HG03108 (cell line): ENCODE data around the gene ACOT12.
"Not testable (repeated sequence)": the region's sequence is repeated elsewhere in the genome, so short reads cannot be mapped to it uniquely, and the experiment has no call there.

Experiments used
- ATAC-seq: cut with Tn5 transposase; IDR thresholded peaks from one replicate; pipeline ENCODE4 v1.9.1; 2021; ENCODE audit warnings: moderate library complexity; ENCODE audit not compliant: unreplicated experiment

ACOT12 gene

GRCh38 chr5:81300921-81301270 lies 93.0 kb downstream of the ACOT12 start:
- ATAC-seq: no peak

- no peak for ATAC-seq
Observed at GRCh38 chr5:81297531-81297930, 96.4 kb downstream of the ACOT12 start.

GRCh38 chr5:81294021-81294420 lies 99.9 kb downstream of the ACOT12 start:
- not testable (repeated sequence) for ATAC-seq

GRCh38 chr5:81292130-81292529 lies 101.8 kb downstream of the ACOT12 start:
- ATAC-seq: no peak

- ATAC-seq: no peak
Observed at GRCh38 chr5:81290146-81290545, 103.8 kb downstream of the ACOT12 start.

GRCh38 chr5:81288021-81288433 lies 105.9 kb downstream of the ACOT12 start:
- ATAC-seq: no peak

- no peak for ATAC-seq
Observed at GRCh38 chr5:81286059-81286617, 107.8 kb downstream of the ACOT12 start.

- no peak for ATAC-seq
Observed at GRCh38 chr5:81283976-81284375, 110.0 kb downstream of the ACOT12 start.
